T follicular helper cell (primary cell): ENCODE data around the gene MEIKIN.
"Not testable (repeated sequence)": the region's sequence is repeated elsewhere in the genome, so short reads cannot be mapped to it uniquely, and the experiment has no call there.

Source experiments
- DNase-seq: peaks from one replicate; pipeline ENCODE4 v3.0.0-alpha.2; 2020; ENCODE audit warnings: low read depth

MEIKIN gene

GRCh38 chr5:131906668-131907067 is 38.8 kb downstream of the MEIKIN start:
- no peak for DNase-seq

- not testable (repeated sequence) for DNase-seq
These were observed 43.2 kb downstream of the MEIKIN start for GRCh38 chr5:131902266-131902665.

GRCh38 chr5:131899686-131900085 is 45.8 kb downstream of the MEIKIN start:
- no peak for DNase-seq

DNA sequence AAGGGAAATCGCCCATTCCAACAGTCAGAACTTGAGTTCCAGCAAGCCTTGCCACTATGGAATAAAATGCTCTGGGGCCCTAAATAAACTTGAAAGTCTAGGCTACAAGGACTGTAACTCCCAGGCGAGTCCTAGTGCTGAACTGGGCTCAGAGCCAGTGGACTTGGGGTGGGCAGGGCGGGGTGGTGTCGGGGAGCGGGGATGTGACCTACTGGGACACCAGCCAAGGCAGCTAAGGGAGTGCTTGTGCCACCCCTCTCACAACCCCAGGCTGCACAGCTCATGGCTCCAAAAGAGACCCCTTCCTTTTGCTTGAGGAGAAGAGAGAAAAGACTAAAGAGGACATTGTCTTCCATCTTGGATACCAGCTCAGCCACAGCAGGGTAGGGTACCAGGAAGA is 61.5 kb downstream of the MEIKIN start:
- no peak for DNase-seq

DNA sequence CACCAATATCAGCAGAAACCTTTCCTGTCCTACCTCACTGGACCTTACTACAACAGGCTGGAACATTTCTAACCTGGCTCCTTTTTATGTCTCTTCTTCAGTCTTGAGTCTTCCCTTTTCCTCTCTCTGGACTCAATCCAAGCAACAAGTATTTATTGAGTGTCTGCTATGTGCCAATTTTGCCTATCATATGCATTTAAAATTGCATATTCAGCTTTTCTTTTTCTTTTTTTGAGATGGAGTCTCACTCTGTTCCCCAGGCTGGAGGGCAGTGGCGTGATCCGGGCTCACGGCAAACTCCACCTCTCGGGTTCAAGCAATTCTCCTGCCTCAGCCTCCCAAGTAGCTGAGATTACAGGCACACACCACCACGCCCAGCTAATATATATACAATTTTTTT is 65.8 kb downstream of the MEIKIN start:
- DNase-seq: no peak

DNA sequence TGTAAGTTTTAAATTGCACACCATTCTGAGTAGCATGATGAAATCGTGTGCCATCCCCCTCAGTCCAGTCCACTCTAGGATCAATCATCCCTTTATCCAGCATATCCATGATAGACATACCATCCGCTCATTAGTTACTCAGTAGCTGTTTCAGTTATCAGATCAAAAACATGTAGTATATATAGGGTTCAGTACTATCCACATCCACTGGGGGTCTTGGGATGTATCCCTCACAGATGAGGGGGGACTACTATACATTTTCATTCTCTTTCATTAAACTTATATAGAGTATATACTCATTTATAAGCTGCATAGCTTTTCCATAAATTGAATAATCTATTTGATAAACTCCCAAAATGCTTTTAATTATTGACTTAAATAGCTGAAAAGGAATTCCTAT is 67.6 kb downstream of the MEIKIN start:
- no peak for DNase-seq

DNA sequence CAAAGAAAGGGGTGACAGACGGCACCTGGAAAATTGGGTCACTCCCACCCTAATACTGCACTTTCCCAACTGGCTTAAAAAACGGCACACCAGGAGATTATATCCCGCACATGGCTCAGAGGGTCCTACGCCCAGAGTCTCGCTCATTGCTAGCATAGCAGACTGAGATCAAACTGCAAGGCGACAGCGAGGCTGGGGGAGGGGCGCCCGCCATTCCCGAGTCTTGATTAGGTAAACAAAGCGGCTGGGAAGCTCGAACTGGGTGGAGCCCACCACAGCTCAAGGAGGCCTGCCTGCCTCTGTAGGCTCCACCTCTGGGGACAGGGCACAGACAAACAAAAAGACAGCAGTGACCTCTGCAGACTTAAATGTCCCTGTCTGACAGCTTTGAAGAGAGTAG is 74.2 kb downstream of the MEIKIN start:
- not testable (repeated sequence) for DNase-seq

DNA sequence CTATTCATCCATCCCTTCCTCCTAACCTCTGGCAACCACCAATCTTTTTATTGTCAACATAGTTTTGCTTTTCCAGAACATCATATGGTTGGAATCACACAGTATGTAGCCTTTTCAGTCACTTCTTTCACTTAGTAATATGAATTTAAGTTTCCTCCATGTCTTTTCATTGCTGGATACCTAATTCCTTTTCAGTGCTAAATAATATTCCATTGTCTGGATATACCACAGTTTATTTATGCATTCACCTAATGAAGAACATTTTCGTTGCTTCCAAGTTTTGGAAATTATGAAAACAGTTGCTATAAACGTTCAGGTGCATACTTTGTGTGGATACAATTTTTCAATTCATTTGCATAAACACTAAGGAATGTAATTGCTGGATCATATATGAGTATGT is 77.9 kb downstream of the MEIKIN start:
- no peak for DNase-seq

GRCh38 chr5:131863700-131864099 is 81.8 kb downstream of the MEIKIN start:
- no peak for DNase-seq

DNA sequence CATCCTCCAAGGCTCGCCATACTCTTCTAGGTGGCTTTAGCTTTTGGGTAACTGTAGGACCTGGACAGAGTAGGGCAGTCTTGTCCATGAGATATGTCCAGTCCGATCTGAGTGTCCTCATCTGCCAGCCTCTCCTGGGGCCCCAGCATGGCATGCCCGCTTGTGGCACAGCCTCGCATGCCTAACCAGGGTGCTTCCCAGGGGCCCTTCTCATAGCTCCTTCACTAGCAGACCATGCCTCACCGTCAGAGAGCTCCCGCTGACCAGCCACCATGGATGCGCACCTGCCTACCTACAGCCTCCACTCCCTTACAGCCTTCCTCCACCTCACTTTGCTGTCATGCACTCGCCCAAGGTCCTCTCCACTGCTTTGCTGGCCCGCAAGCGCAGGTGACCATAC is 88.1 kb downstream of the MEIKIN start:
- DNase-seq: no peak

DNA sequence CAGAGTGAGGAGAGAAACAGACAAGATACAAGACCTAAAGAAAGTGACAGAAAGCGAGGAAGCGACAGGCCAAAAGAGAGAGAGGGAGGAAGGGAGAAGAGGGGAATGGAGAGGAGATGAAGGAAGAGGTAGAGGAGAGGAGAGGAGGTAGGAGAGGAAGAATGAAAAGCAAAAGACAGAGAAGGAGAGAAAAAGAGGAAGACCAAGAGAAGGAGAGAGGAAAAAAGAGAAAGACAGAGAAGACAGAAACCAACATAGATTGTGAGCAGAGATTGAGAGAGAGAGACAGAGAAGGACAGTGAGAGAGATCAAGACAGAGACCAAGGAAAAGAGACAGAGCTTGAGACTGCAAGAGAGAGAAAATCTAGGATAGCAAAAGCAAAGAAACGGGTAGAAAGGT is 90.0 kb downstream of the MEIKIN start:
- no peak for DNase-seq

DNA sequence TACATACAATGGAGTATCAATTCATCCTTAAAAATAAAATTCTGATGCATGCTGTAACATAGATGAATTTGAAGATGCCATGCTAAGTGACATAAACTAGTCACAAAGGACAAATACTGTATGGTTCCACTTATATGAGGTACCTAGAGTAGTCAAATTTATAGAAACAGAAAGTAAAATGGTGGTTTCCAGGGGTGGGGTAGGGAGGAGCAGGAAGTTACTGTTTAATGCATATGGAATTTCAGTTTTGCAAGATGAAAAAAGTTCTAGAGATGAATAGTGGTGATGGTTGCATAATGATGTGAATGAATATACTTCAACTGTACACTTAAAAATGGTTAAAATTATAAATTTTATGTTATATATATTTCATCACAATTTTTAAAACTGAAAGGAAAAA is 91.3 kb downstream of the MEIKIN start:
- no peak for DNase-seq

DNA sequence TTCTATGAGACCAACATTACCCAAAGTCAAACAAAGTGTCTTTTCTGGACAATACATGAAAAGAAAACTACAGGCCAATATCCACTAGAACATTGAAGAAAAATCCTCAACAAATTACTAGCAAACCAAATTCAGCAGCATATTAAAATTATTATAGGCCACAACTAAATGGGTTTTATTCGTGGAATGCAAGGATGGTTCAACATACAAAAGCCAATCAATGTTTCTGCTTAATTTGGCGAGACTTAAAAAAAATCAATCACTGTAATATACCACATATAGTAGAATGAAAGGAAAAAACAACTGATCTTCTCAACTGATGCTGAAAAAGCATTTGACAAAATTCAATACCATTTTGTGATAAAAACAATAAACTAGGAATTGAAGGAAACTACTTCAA is 96.8 kb downstream of the MEIKIN start:
- DNase-seq: no peak

GRCh38 chr5:131846536-131846935 is 98.9 kb downstream of the MEIKIN start:
- DNase-seq: no peak

- no peak for DNase-seq
These were observed 99.6 kb downstream of the MEIKIN start for GRCh38 chr5:131845828-131846227.

DNA sequence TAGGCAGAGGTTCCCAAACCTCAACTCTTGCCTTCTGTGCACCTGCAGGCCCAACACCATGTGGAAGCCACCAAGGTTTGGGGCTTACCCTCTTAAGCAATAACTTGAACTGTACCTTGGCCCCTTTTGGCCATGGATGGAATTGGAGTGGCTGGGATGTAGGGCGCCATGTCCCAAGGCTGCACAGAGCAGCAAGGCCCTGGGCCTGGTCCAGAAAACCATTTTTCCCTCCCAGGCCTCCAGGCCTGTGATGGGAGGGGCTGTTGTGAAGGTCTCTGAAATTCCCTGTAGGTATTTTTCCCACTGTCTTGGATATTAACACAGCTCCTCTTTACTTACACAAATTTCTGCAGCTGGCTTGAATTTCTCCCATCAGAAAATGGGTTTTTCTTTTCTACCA is 102.5 kb downstream of the MEIKIN start:
- not testable (repeated sequence) for DNase-seq

DNA sequence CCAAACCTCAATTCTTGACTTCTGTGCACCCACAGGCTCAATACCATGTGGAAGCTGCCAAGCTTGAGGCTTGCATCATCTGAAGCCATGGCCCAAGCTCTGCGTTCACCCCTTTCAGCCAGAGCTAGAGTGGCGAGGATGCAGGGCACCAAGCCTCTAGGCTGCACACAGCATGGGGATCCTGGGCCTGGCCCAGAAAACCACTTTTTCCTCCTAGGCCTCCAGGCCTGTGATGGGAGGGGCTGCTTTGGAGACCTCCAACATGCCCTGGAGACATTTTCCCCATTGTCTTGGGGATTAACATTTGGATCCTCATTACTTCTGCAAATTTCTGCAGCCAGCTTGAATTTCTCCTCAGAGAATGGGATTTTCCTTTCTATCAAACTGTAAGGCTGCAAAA is 112.8 kb downstream of the MEIKIN start:
- DNase-seq: not testable (repeated sequence)

GRCh38 chr5:131825404-131826013 is 120.0 kb downstream of the MEIKIN start:
- DNase-seq: no peak

DNA sequence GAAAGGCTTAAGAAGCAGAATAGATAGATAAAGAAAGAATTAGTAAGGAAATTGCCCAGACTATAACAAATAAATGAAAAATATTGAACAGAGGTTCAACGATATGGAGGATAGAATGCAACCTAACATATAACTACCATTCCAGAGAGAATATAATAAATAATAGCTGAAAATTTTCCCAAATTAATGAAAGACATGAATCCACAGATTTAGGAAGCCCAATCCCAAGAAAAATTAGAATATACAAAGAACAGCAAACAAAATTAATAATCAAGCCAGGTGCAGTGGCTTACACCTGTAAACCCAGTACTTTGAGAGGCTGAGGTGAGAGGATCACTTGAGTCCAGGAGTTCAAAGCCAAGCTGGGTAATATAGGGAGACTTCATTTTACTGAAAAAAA is 120.8 kb downstream of the MEIKIN start:
- DNase-seq: no peak

GRCh38 chr5:131821221-131821620 is 124.2 kb downstream of the MEIKIN start:
- DNase-seq: no peak

DNA sequence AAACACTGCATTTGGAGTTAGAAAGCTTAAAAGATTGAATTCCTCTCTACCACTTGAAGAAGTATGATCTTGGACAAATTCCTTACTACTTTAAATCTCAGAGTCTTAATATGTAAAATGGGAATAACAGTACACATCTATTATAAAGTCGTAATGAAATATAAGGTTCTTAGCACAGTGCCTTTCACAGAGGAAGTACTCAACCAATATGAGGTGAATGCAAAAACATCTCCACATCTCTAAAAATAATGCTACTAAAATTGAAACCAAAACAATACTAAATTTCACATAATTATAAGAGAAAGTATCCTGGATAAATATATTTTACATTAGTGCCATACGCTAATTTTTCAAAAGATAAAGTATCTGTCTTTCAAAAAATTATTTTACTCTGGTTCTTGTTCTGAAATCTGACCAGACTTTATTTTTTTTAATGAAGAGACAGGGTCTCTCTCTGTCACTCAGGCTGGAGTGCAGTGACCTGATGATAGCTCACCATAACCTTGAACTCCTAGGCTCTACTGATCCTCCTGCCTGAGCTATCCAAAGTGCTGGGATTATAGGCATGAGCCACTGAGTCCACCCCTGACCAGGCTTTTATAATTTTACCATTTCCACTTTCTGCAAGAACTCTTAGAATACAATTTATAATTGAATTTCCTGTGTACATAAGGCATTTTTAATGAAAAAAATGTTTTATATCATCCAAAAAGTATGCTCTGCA is 127.3 kb downstream of the MEIKIN start:
- no peak for DNase-seq

DNA sequence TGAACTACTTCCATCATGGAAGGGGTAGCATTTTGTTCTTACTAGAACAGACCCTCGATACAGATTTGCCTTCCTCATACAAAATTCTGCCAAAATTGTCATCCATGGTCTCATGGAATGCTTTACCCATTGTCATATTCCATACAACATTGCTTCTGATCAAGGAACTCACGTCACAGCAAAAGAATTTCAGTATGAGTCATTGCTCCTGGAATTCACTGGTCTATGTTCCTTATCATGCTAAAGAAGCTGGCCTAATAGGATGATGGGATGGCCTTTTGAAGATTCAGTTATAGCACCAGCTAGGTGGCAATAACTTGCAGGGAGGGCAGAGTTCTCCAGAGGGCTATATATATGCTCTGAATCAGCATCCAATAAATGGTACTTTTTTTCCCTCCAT is 130.5 kb downstream of the MEIKIN start:
- DNase-seq: no peak

GRCh38 chr5:131812371-131813160 is 132.9 kb downstream of the MEIKIN start:
- no peak for DNase-seq
